ENCODE data around the gene PEX10. TPM values are rescaled to one million over a fixed set of nuclear protein-coding genes. Genes with fewer than 3 reads are reported as not detected.

Gene PEX10
- total RNA-seq, 1 donor from 2014 or later, result 14.4 TPM

- intact Hi-C loops (cut with micrococcal nuclease), result no loop called here
Measured at GRCh38 chr1:2426540-2426939, 14.2 kb upstream of the PEX10 start.

GRCh38 chr1:2425892-2426291 lies 13.5 kb upstream of the PEX10 start:
- intact Hi-C loops (cut with micrococcal nuclease), result no loop called here

- intact Hi-C loops (cut with micrococcal nuclease), result no loop called here
Measured at GRCh38 chr1:2422523-2422922, 10.2 kb upstream of the PEX10 start.

GRCh38 chr1:2419416-2419815 lies 7.1 kb upstream of the PEX10 start:
- intact Hi-C loops (cut with micrococcal nuclease), result no loop called here

GRCh38 chr1:2418791-2419320 lies 6.5 kb upstream of the PEX10 start:
- intact Hi-C loops (cut with micrococcal nuclease), result no loop called here

GRCh38 chr1:2417833-2418225 lies 5.5 kb upstream of the PEX10 start:
- intact Hi-C loops (cut with micrococcal nuclease), result no loop called here

GRCh38 chr1:2417083-2417832 lies 4.9 kb upstream of the PEX10 start:
- intact Hi-C loops (cut with micrococcal nuclease), result no loop called here

- intact Hi-C loops (cut with micrococcal nuclease), result no loop called here
Measured at GRCh38 chr1:2416403-2416802, 4.0 kb upstream of the PEX10 start.

GRCh38 chr1:2415801-2416208 lies 3.4 kb upstream of the PEX10 start:
- intact Hi-C loops (cut with micrococcal nuclease), result no loop called here

GRCh38 chr1:2415337-2415736 lies 3.0 kb upstream of the PEX10 start:
- intact Hi-C loops (cut with micrococcal nuclease), result no loop called here

- intact Hi-C loops (cut with micrococcal nuclease), result loop anchor here (1.0 kb wide), 5 partner anchors 134 to 508 kb away; partner anchors contain the start of gene TTC34
Measured at GRCh38 chr1:2414297-2414958, 2.1 kb upstream of the PEX10 start.

- intact Hi-C loops (cut with micrococcal nuclease), result loop anchor here (1.0 kb wide), 5 partner anchors 135 to 509 kb away; partner anchors contain the start of gene TTC34
Measured at GRCh38 chr1:2413495-2414296, 1.3 kb upstream of the PEX10 start.

GRCh38 chr1:2412773-2413494 lies 570 bp upstream of the PEX10 start:
- intact Hi-C loops (cut with micrococcal nuclease), result loop anchor here (1.0 kb wide), 5 partner anchors 22 to 494 kb away; partner anchors contain the start of genes MORN1, PANK4, PRXL2B and RER1

GRCh38 chr1:2411801-2412394 lies 466 bp downstream of the PEX10 start:
- intact Hi-C loops (cut with micrococcal nuclease), result loop anchor here (1.0 kb wide), 5 partner anchors 21 to 493 kb away; partner anchors contain the start of genes MORN1, PANK4, PRXL2B and RER1

GRCh38 chr1:2409745-2410144 lies 2.6 kb downstream of the PEX10 start:
- intact Hi-C loops (cut with micrococcal nuclease), result no loop called here

GRCh38 chr1:2408859-2409276 lies 3.5 kb downstream of the PEX10 start:
- intact Hi-C loops (cut with micrococcal nuclease), result no loop called here

GRCh38 chr1:2408456-2408855 lies 3.9 kb downstream of the PEX10 start:
- intact Hi-C loops (cut with micrococcal nuclease), result no loop called here

- intact Hi-C loops (cut with micrococcal nuclease), result no loop called here
Measured at GRCh38 chr1:2407991-2408275, 4.4 kb downstream of the PEX10 start.

GRCh38 chr1:2407166-2407990 lies 5.0 kb downstream of the PEX10 start:
- intact Hi-C loops (cut with micrococcal nuclease), result no loop called here
